Uterus (tissue), 4 donors: ENCODE results near the gene PPP4R1. TPM values are rescaled to one million over a fixed set of nuclear protein-coding genes. Genes with fewer than 3 reads are reported as not detected.

Experiments
- DNase-seq, 2 donors: peaks; one replicate each; pipeline ENCODE4 v3.0.0-alpha.2; 2019 to 2020
- H3K27ac ChIP-seq, 2 donors: fragments of 200-600 bp; sonication (generic); 1 replicate in 1 of 2; 2 replicates in 1 of 2; pipeline ENCODE4 v1.5.1; 2016 to 2018
- H3K27me3 ChIP-seq, 2 donors: fragments of 200-600 bp; sonication (generic); one replicate each; pipeline ENCODE4 v1.5.1; 2018 to 2019; ENCODE audit warnings: control low read depth in 1 of 2
- H3K36me3 ChIP-seq, 2 donors: fragments of 200-600 bp; sonication (generic); one replicate each; pipeline ENCODE4 v1.5.1; 2019; ENCODE audit warnings: control low read depth in 1 of 2
- H3K4me1 ChIP-seq, 2 donors: fragments of 200-600 bp; sonication (generic); one replicate each; pipeline ENCODE4 v1.5.1; 2018 to 2019; ENCODE audit warnings: control low read depth in 1 of 2
- H3K4me3 ChIP-seq, 2 donors: fragments of 200-600 bp; sonication (generic); 1 replicate in 1 of 2; 2 replicates in 1 of 2; pipeline ENCODE4 v1.5.1; 2018 to 2019; ENCODE audit warnings: mild to moderate bottlenecking in 1 of 2
- H3K9me3 ChIP-seq, 2 donors: fragments of 200-600 bp; sonication (generic); one replicate each; pipeline ENCODE4 v1.5.1; 2019; ENCODE audit warnings: control low read depth in 1 of 2
- POLR2A ChIP-seq, 2 donors: fragments of 450-650 bp; IDR thresholded peaks; one replicate each; pipeline ENCODE4 v1.6.1; 2016; ENCODE audit warnings: antibody characterized with exemption in 2 of 2, mild to moderate bottlenecking in 1 of 2, moderate library complexity in 1 of 2
- intact Hi-C: fragments of 100-400 bp; cut with DNase I; formaldehyde crosslinking; loops from one replicate; pipeline ENCODE4 v1.15.1; 2023; ENCODE audit warnings: low total_unique reads
- total RNA-seq, 4 donors: library from RNA; depleted of rRNA in 3 of 4; stranded (reverse); fragments of >200 nt in 3 of 4; gene quantifications; one replicate each; pipeline versions ENCODE4 v1.1.0 to v1.2.4, GENCODE V29; 2014 to 2023
- TF ChIP-seq, protein P1 (sequence below), 4 experiments: fragments of 200-600 bp in 2 of 4; fragments of 450-650 bp in 2 of 4; sonication (generic) in 2 of 4; IDR thresholded peaks; one replicate each; pipeline ENCODE4 v1.5.1; 2016 to 2019; ENCODE audit warnings: antibody characterized with exemption in 4 of 4, mild to moderate bottlenecking in 2 of 4, moderate library complexity in 1 of 4
- donor health status: DM: yes; HTN: yes; CAD: no.

The PPP4R1 gene
- total RNA-seq, 4 donors from 2014 or later: 103 to 720 (median 185) TPM

DNA sequence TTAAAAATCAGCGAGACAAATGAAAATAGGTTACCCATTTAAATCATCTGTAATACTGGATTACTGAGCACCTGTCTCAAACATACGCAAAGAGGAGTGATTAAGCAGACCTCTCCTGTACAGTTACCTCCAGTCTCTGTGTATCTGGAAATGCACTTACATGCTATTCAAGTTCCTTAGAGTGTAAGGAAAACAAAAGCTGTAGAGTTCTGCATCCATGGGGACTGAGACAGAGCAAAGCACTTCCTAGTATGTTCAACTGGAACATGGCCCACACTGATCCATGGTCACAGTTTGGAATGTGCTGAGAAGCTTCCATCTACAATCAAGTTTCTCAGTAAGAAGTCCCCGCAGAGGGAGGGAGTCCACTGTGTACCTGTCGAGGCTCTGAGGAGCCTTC lies 63.9 kb downstream of the PPP4R1 start:
- Histone ChIP-seq H3K36me3 (no peaks in the 10 kb centered on the region), H3K4me1 (no peaks in the 10 kb centered on the region), H3K27me3 (no peaks in the 10 kb centered on the region), H3K4me3 (no peak overlapping the region), H3K27ac (no peak overlapping the region), H3K9me3 (no peaks in the 10 kb centered on the region)
- intact Hi-C loops: no loop called here
- TF ChIP-seq, protein P1, sequence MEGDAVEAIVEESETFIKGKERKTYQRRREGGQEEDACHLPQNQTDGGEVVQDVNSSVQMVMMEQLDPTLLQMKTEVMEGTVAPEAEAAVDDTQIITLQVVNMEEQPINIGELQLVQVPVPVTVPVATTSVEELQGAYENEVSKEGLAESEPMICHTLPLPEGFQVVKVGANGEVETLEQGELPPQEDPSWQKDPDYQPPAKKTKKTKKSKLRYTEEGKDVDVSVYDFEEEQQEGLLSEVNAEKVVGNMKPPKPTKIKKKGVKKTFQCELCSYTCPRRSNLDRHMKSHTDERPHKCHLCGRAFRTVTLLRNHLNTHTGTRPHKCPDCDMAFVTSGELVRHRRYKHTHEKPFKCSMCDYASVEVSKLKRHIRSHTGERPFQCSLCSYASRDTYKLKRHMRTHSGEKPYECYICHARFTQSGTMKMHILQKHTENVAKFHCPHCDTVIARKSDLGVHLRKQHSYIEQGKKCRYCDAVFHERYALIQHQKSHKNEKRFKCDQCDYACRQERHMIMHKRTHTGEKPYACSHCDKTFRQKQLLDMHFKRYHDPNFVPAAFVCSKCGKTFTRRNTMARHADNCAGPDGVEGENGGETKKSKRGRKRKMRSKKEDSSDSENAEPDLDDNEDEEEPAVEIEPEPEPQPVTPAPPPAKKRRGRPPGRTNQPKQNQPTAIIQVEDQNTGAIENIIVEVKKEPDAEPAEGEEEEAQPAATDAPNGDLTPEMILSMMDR (IDR thresholded peaks at IDR 0.05): no peak
- no peak for TF ChIP-seq POLR2A (IDR thresholded peaks at IDR 0.05)
- no peak for DNase-seq

DNA sequence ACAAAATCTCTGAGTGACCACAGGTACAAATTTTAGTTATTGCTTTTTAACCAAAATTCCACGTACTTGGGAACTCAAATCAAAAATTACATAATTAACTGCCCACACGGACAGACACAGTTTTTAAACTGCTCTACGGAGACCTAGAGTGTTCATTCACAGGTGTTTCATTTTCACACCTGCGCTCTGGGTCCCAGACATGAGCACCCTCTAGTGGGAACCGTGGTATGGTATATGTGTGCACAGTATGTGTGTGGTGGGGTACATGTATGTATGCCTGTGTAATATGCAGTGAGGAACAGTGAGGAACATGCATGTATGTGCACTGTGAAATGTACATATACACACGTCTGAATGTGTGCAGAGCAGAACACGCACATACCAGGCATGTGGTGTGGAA lies 65.0 kb downstream of the PPP4R1 start:
- TF ChIP-seq, protein P1 (IDR thresholded peaks at IDR 0.05): no peak
- no peak for TF ChIP-seq POLR2A (IDR thresholded peaks at IDR 0.05)
- Histone ChIP-seq H3K36me3 (no peaks in the 10 kb centered on the region), H3K4me1 (no peaks in the 10 kb centered on the region), H3K9me3 (no peaks in the 10 kb centered on the region), H3K27me3 (no peaks in the 10 kb centered on the region), H3K27ac (no peak overlapping the region), H3K4me3 (no peak overlapping the region)
- DNase-seq: no peak
- intact Hi-C loops: no loop called here

DNA sequence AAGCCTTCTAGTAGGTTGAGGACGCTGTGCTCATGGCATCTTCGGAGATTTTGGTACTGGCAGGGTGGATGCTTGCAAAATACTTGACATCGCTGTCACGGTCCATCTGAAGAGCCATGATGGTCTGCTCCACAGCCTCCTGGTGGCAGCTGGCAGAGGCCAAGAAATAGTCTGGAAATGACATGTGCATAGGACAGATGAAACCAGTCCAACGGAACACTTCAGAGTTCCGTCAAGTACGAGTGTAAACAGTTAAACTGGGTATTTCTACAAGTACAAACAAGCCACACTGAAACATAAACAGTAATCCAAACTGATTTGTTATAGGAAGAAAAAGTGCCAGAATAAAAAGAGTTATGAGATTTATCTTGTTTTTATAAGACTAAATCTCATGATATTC lies 66.6 kb downstream of the PPP4R1 start:
- no peak overlapping the region for H3K4me3 ChIP-seq
- no peak for DNase-seq
- TF ChIP-seq, protein P1 (IDR thresholded peaks at IDR 0.05): no peak
- no peak for TF ChIP-seq POLR2A (IDR thresholded peaks at IDR 0.05)
- H3K36me3 ChIP-seq: no peaks in the 10 kb centered on the region
- no peaks in the 10 kb centered on the region for H3K9me3 ChIP-seq
- H3K27ac ChIP-seq: no peak overlapping the region
- no peaks in the 10 kb centered on the region for H3K27me3 ChIP-seq
- intact Hi-C loops: no loop called here
- H3K4me1 ChIP-seq: no peaks in the 10 kb centered on the region

DNA sequence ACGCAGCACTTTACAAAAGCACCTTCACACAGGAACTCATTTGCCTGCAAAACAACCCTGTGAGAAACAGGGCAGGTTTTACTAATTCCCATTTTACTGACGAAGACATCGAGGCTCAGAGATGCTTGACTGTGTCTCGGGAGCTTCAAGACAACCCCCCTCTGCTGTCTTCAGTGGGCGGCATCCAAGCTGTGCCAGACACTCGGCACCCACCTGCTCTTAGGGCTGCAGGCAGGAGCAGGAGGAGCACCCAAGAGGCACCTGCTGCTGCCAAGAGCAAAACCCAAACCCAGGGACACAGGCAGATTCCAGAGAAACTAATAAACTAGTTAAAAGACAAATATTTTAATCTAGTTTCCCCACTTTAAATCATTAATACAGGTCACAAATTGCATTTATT lies 67.9 kb downstream of the PPP4R1 start:
- Histone ChIP-seq H3K27ac (no peak overlapping the region), H3K27me3 (no peaks in the 10 kb centered on the region), H3K4me3 (no peak overlapping the region), H3K36me3 (no peaks in the 10 kb centered on the region), H3K4me1 (no peaks in the 10 kb centered on the region), H3K9me3 (no peaks in the 10 kb centered on the region)
- DNase-seq: no peak
- intact Hi-C loops: no loop called here
- TF ChIP-seq POLR2A (IDR thresholded peaks at IDR 0.05): no peak
- TF ChIP-seq, protein P1 (IDR thresholded peaks at IDR 0.05): no peak

DNA sequence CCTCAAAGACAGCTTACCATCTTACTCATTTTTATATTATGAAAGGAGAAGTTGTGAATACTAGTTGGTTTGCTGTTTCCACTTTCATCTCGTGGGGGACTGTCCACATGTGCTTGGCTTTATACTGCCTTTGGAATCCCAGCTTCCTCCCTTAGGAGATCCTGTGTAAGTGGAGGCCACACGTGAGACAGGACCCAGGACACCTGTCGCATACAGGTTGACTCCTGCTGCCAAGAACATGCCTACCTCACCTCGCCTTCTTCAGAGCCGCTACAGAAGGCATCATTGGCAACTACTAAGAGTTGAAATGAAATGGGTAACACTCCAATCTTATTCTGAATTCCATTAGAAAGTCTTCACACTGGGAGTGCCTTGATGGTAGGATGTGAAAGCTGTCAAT lies 69.3 kb downstream of the PPP4R1 start:
- no peaks in the 10 kb centered on the region for H3K27me3 ChIP-seq
- H3K36me3 ChIP-seq: no peaks in the 10 kb centered on the region
- no peaks in the 10 kb centered on the region for H3K9me3 ChIP-seq
- no peak for TF ChIP-seq POLR2A (IDR thresholded peaks at IDR 0.05)
- DNase-seq: no peak
- intact Hi-C loops: no loop called here
- H3K4me1 ChIP-seq: no peaks in the 10 kb centered on the region
- H3K4me3 ChIP-seq: no peak overlapping the region
- no peak overlapping the region for H3K27ac ChIP-seq

DNA sequence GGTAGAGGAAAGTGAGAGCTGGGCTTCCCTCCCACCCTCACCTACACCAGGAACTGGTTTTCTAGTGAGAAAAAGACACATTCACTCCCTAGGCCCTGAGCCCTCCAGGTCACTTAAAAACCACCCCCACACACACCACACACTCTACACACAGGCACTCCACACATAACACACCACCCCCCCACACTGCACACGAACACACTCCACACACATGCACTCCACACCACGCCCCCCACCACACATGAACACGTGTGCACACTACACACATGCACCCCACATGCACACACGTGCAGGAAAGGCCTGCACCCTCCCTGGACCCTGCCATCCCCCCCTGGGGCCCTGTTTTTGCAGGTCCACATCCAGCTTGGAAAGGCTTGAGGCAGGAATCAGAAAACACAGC lies 71.4 kb downstream of the PPP4R1 start:
- no peak for DNase-seq
- H3K4me3 ChIP-seq: no peak overlapping the region
- H3K36me3 ChIP-seq: no peaks in the 10 kb centered on the region
- TF ChIP-seq, protein P1 (IDR thresholded peaks at IDR 0.05): no peak
- no peak for TF ChIP-seq POLR2A (IDR thresholded peaks at IDR 0.05)
- no peaks in the 10 kb centered on the region for H3K9me3 ChIP-seq
- H3K27me3 ChIP-seq: no peaks in the 10 kb centered on the region
- H3K4me1 ChIP-seq: no peaks in the 10 kb centered on the region
- intact Hi-C loops: no loop called here
- no peak overlapping the region for H3K27ac ChIP-seq
